Activated naive CD4-positive, alpha-beta T cell (primary cell): ENCODE measurements around the gene MBNL3.
"Not testable (repeated sequence)": the region's sequence is repeated elsewhere in the genome, so short reads cannot be mapped to it uniquely, and the experiment has no call there.

ENCODE experiments used
- DNase-seq, 4 experiments: peaks; one replicate each; lab custom pipeline; 2025; lab: John Stamatoyannopoulos, UW

Gene MBNL3

GRCh38 chrX:132474544-132475248 is 14.1 kb downstream of the MBNL3 start:
- DNase-seq, result no peak

GRCh38 chrX:132472397-132472796 is 16.4 kb downstream of the MBNL3 start:
- no peak for DNase-seq

GRCh38 chrX:132470831-132471230 is 18.0 kb downstream of the MBNL3 start:
- DNase-seq, result no peak

GRCh38 chrX:132470179-132470578 is 18.7 kb downstream of the MBNL3 start:
- no peak for DNase-seq

GRCh38 chrX:132468454-132468853 is 20.4 kb downstream of the MBNL3 start:
- DNase-seq, result no peak

GRCh38 chrX:132467989-132468388 is 20.8 kb downstream of the MBNL3 start:
- DNase-seq, result no peak

GRCh38 chrX:132467026-132467425 is 21.8 kb downstream of the MBNL3 start:
- DNase-seq, result no peak

- DNase-seq, result no peak
These were observed 25.4 kb downstream of the MBNL3 start for GRCh38 chrX:132463411-132463810.

GRCh38 chrX:132461886-132462285 is 27.0 kb downstream of the MBNL3 start:
- no peak for DNase-seq

- no peak for DNase-seq
These were observed 35.8 kb downstream of the MBNL3 start for GRCh38 chrX:132452911-132453550.

- not testable (repeated sequence) for DNase-seq
These were observed 42.9 kb downstream of the MBNL3 start for GRCh38 chrX:132445909-132446308.

- no peak for DNase-seq
These were observed 43.9 kb downstream of the MBNL3 start for GRCh38 chrX:132444936-132445335.

GRCh38 chrX:132443196-132444135 is 45.4 kb downstream of the MBNL3 start:
- DNase-seq, result no peak

- no peak for DNase-seq
These were observed 46.1 kb downstream of the MBNL3 start for GRCh38 chrX:132442691-132443090.

- DNase-seq, result no peak
These were observed 53.6 kb downstream of the MBNL3 start for GRCh38 chrX:132435222-132435621.

GRCh38 chrX:132433551-132433950 is 55.3 kb downstream of the MBNL3 start:
- no peak for DNase-seq

- DNase-seq, result no peak
These were observed 55.8 kb downstream of the MBNL3 start for GRCh38 chrX:132433001-132433400.

GRCh38 chrX:132428896-132429295 is 59.9 kb downstream of the MBNL3 start:
- DNase-seq, result no peak

GRCh38 chrX:132426695-132427281 is 62.0 kb downstream of the MBNL3 start:
- DNase-seq, result no peak

- no peak for DNase-seq
These were observed 63.0 kb downstream of the MBNL3 start for GRCh38 chrX:132425744-132426318.

- no peak for DNase-seq
These were observed 65.5 kb downstream of the MBNL3 start for GRCh38 chrX:132423323-132423722.

GRCh38 chrX:132415012-132415411 is 73.8 kb downstream of the MBNL3 start:
- no peak for DNase-seq
